Naive B cell (primary cell): Measurements from ENCODE around the gene CA6. TPM values are rescaled to one million over a fixed set of nuclear protein-coding genes. Genes with fewer than 3 reads are reported as not detected.
A peak's percentile ranks its signal among the peaks of the same experiment; 100 is the strongest.
"Not testable (repeated sequence)": the region's sequence is repeated elsewhere in the genome, so short reads cannot be mapped to it uniquely, and the experiment has no call there.

Experiments
- ATAC-seq, 2 donors: fragments of 150-1000 bp; cut with Tn5 transposase; 2 replicates each; pipeline ENCODE4 v1.10.0; 2021; ENCODE audit warnings: low read depth in 2 of 2, mild to moderate bottlenecking in 2 of 2, moderate library complexity in 2 of 2
- DNase-seq: peaks from one replicate; pipeline ENCODE4 v3.0.0; 2022
- H3K27ac Mint-ChIP-seq, 6 donors: one replicate each; pipeline ENCODE4 v1.8.0; 2020 to 2022; ENCODE audit warnings: mild to moderate bottlenecking in 6 of 6, mixed read lengths in 6 of 6, moderate library complexity in 5 of 6, inconsistent platforms in 2 of 6
- H3K27me3 Mint-ChIP-seq, 3 donors: one replicate each; pipeline ENCODE4 v1.8.0; 2021 to 2022; ENCODE audit warnings: mixed read lengths in 3 of 3, mild to moderate bottlenecking in 1 of 3
- H3K36me3 Mint-ChIP-seq, 2 donors: one replicate each; pipeline ENCODE4 v1.8.0; 2020 to 2022; ENCODE audit warnings: mixed read lengths in 2 of 2, inconsistent platforms in 1 of 2, mild to moderate bottlenecking in 1 of 2
- H3K4me1 Mint-ChIP-seq, 3 donors: one replicate each; pipeline ENCODE4 v1.8.0; 2020 to 2022; ENCODE audit warnings: mixed read lengths in 3 of 3, inconsistent platforms in 1 of 3, mild to moderate bottlenecking in 1 of 3, moderate library complexity in 1 of 3
- H3K4me3 Mint-ChIP-seq, 8 donors: one replicate each; pipeline ENCODE4 v1.8.0; 2020 to 2022; ENCODE audit warnings: mild to moderate bottlenecking in 8 of 8, mixed read lengths in 8 of 8, moderate library complexity in 8 of 8, inconsistent platforms in 2 of 8
- H3K9me3 Mint-ChIP-seq, 7 donors: one replicate each; pipeline ENCODE4 v1.8.0; 2020 to 2022; ENCODE audit warnings: mixed read lengths in 7 of 7, mild to moderate bottlenecking in 5 of 7, inconsistent platforms in 2 of 7, moderate library complexity in 1 of 7
- polyA plus RNA-seq, 6 donors: library from polyadenylated mRNA; unstranded; fragments of 300-500 nt; fragmentation: Illumina TruSeq; gene quantifications; one replicate each; pipeline ENCODE4 v1.2.3, GENCODE V29; 2021; ENCODE audit warnings: low read depth in 6 of 6

The CA6 gene
- not detected for polyA plus RNA-seq

DNA sequence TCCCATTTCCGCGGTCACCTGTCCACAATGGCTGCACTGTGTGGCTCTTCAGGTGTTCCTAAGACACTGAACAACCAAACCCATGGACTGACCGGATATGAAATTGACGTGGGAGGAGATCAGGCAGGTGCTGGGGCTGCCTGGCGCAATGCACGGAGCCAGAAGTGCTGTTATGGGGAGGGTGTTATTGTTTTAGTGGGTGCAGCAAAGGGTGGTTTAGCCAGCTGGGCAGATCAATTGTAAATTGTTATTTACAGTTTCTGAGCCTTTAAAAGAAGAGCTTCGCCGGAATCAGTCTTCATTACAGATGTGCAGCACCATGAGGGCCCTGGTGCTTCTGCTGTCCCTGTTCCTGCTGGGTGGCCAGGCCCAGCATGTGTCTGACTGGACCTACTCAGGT, at the start of gene CA6:
Gene CA6 (plus strand): TSS at position 301 of the 400 bp plus-strand sequence. CDS start 19 bp downstream, at position 320.
- H3K27ac Mint-ChIP-seq, result peak within 1 kb of the TSS in 1 of 6 donors; percentile 43
- no peak within 1 kb of the TSS for H3K4me3 Mint-ChIP-seq
- H3K36me3 Mint-ChIP-seq, result no peaks in the 10 kb centered on the region
- H3K4me1 Mint-ChIP-seq, result peaks cover 0 to 10% (median 7%) of the 10 kb centered on the region in 3 donors
- DNase-seq, result no peak
- H3K27me3 Mint-ChIP-seq, result peaks cover 0 to 12% (median 5%) of the 10 kb centered on the region in 3 donors
- ATAC-seq, result no peak
- no peaks in the 10 kb centered on the region for H3K9me3 Mint-ChIP-seq

DNA sequence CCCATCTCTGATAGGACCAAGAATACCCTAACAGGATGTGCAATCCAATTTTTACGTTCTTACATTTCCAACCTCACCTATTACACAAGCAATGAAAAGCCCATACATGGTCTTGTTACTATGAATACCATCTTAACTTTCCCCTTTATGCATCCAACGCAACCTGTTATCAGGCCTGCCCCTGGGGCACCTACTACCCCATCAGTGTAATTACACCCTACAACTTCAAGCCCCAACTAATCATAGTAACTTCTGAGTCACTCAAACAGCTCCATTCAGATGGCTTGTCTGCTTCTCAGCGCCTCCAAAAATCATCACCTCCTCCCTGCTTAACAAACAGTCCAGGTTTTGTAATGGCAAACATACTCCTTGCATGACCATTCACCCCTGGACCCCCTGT, 48.9 kb upstream of the CA6 start:
- not testable (repeated sequence) for H3K4me3 Mint-ChIP-seq, H3K36me3 Mint-ChIP-seq, H3K27me3 Mint-ChIP-seq, DNase-seq, H3K9me3 Mint-ChIP-seq, H3K4me1 Mint-ChIP-seq, H3K27ac Mint-ChIP-seq, ATAC-seq

DNA sequence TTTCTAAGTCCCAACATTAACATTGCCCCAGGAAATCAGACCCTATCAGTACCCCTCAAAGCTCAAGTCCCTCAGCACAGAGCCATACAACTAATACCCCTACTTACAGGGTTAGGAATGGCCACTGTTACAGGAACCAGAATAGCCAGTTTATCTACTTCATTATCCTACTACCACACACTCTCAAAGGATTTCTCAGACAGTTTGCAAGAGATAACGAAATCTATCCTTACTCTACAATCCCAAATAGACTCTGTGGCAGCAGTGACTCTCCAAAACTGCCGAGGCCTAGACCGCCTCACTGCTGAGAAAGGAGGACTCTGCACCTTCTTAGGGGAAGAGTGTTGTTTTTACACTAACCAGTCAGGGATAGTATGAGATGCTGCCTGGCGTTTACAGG, 48.2 kb upstream of the CA6 start:
- H3K27me3 Mint-ChIP-seq, H3K9me3 Mint-ChIP-seq, DNase-seq, ATAC-seq, H3K27ac Mint-ChIP-seq, H3K4me3 Mint-ChIP-seq, H3K36me3 Mint-ChIP-seq, H3K4me1 Mint-ChIP-seq: not testable (repeated sequence)

DNA sequence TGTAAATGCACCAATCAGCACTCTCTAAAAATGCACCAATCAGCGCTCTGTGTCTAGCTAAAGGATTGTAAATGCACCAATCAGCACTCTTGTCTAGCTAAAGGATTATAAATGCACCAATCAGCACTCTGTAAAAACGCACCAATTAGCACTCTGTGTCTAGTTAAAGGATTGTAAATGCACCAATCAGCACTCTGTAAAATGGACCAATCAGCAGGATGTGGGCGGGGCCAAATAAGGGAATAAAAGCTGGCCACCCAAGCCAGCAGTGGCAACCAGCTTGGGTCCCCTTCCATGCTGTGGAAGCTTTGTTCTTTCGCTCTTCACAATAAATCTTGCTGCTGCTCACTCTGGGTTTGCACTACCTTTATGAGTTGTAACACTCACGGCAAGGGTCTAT, 47.2 kb upstream of the CA6 start:
- not testable (repeated sequence) for H3K27ac Mint-ChIP-seq, H3K4me1 Mint-ChIP-seq, H3K4me3 Mint-ChIP-seq, ATAC-seq, DNase-seq, H3K36me3 Mint-ChIP-seq, H3K27me3 Mint-ChIP-seq, H3K9me3 Mint-ChIP-seq

DNA sequence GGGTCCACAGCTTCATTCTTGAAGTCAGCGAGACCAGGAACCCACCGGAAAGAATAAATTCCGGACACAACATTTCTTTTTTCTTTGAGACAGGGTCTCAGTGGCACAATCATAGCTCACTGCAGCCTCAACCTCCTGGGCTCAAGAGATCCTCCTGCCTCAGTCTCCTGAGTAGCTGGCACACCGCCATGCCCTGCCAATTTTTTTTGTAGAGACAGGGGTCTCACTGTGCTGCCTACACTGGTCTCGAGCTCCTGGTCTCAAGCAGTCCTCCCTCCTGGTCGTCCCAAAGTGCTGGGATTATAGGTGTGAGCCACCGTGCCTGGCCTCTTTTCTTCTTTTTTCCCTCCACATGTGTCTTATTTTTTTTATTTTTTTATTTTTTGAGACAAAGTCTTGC, 46.6 kb upstream of the CA6 start:
- no peak for ATAC-seq
- H3K36me3 Mint-ChIP-seq, result no peaks in the 10 kb centered on the region
- H3K27me3 Mint-ChIP-seq, result no peaks in the 10 kb centered on the region
- peaks cover 0 to 8% (median 5%) of the 10 kb centered on the region in 7 donors for H3K9me3 Mint-ChIP-seq
- H3K27ac Mint-ChIP-seq, result no peak overlapping the region
- H3K4me3 Mint-ChIP-seq, result no peak overlapping the region
- DNase-seq, result no peak
- no peaks in the 10 kb centered on the region for H3K4me1 Mint-ChIP-seq

DNA sequence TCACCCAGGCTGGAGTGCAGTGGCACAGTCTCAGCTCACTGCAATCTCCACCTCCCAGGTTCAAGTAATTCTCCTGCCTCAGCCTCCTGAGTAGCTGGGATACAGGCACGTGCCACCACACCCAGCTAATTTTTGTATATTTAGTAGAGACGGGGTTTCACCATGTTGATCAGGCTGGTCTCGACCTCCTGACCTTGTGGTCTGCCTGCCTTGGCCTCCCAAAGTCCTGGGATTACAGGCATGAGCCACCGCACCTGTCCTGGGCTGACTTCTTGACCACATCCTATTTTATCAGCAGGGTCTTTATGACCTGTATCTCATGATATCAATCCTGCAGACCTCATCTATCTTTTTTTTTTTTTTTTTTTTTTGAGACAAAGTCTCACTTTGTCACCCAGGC, 45.0 kb upstream of the CA6 start:
- H3K4me1 Mint-ChIP-seq, DNase-seq, ATAC-seq, H3K4me3 Mint-ChIP-seq, H3K27me3 Mint-ChIP-seq, H3K27ac Mint-ChIP-seq, H3K36me3 Mint-ChIP-seq, H3K9me3 Mint-ChIP-seq: not testable (repeated sequence)

DNA sequence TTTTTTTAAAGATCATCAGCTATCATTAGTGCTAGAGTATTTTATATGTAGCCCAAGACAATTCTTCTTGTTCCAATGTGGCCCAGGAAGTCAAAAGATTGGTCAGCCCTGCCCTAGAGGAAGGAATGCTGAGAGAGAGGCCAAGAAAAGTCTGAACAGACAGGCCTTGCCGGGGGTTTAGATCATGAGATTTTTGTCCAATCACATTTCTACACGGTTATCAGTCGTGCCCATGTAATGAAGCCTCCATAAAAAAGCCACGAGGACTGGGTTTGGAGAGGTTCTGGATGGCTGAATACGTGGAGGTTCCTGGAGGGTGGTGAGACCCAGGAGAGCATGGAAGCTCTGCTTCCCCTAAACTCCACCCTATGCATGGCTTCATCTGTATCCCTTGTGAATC, 42.9 kb upstream of the CA6 start:
- no peak for ATAC-seq
- Mint-ChIP-seq H3K9me3 (peaks cover 0 to 8% (median 5%) of the 10 kb centered on the region in 7 donors), H3K27ac (no peak overlapping the region), H3K4me3 (no peak overlapping the region), H3K27me3 (no peaks in the 10 kb centered on the region), H3K36me3 (no peaks in the 10 kb centered on the region), H3K4me1 (no peaks in the 10 kb centered on the region)
- DNase-seq, result no peak

DNA sequence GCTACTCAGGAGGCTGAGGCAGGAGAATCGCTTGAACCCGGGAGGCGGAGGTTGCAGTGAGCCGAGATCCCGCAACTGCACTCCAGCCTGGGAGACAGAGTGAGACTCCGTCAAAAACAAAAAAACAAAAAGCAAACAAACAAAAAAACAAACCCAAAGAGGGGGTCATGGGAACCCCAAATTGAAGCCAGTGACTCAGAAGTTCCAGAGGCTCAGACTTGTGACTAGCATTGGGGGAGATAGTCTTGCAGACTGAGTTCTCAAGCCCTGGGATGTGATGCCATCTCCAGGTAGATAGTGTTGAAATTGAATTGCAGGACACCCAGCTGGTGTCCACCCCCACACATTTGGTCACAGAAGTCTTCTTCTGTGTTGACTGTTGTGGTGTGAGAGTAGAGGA, 42.3 kb upstream of the CA6 start:
- DNase-seq (no peak), ATAC-seq (no peak)
- no peak overlapping the region for H3K27ac Mint-ChIP-seq
- no peak overlapping the region for H3K4me3 Mint-ChIP-seq
- peaks cover 0 to 5% (median 4%) of the 10 kb centered on the region in 7 donors for H3K9me3 Mint-ChIP-seq
- H3K4me1 Mint-ChIP-seq, result no peaks in the 10 kb centered on the region
- no peaks in the 10 kb centered on the region for H3K27me3 Mint-ChIP-seq
- no peaks in the 10 kb centered on the region for H3K36me3 Mint-ChIP-seq

DNA sequence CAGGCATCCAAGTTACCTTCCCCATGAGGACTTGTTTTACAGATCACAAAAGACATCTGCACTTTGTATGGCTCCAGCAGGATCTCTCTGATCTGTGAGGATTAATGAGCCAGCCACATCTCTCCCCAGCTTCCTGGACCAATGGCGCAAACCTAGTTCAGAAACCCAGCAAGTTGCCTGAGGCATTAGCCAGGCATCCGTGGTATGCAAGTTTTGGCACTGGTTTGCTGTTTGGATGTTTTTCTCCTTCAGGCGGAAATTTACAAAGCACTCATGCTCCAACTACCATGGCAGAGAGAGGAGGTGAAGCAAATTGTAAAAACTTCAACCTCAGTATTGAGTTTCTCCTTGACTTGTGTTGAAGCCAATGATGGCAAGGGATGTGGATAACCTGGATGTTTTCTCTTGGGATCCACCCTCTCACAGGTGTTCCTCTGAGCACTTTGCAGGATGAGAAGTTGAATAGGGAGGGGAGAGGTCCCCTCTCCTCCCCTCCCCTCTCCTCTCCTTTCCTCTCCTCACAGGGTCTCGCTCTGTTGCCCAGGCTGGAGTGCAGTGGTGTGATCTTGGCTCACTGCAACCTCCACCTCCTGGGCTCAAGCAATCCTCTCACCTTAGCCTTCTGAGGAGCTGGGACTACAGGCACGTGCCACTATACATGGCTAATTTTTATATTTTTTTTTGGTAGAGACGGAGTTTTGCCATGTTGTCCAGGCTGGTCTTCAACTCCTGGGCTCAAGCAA, 41.6 kb upstream of the CA6 start:
- Mint-ChIP-seq H3K27ac (no peak overlapping the region), H3K9me3 (peaks cover 0 to 2% (median 0%) of the 10 kb centered on the region in 7 donors), H3K36me3 (no peaks in the 10 kb centered on the region), H3K27me3 (no peaks in the 10 kb centered on the region), H3K4me1 (no peaks in the 10 kb centered on the region), H3K4me3 (no peak overlapping the region)
- no peak for ATAC-seq
- DNase-seq, result no peak

DNA sequence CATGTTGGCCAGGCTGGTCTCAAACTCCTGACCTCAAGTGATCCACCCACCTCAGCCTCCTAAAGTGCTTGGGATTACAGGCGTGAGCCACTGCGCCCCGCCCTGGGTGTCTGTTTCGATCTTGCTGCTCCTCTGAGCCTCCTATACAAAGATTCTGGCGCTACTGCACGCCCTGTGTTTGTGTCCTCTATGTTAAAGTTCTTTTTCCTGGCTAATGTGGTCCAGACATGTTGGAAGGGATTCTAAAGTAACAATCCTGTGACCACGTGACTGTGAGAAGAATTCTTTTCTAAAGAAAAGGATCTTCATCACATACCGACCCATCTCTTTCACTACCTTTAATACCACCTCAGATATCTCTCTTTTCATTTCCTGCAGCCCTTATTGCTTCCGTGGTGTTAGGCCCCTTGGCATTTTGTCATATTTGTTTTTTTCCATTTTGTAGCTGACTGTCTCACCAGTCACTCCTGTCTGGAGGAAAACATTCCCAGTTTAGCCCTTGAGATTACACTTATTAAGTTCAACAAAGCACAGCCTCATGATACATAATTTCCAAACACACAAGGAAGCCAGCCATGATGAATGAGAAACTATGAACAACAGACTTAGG, 40.0 kb upstream of the CA6 start:
- Mint-ChIP-seq H3K27ac (peak overlapping the region in 1 of 6 donors; percentile 28), H3K4me1 (no peaks in the 10 kb centered on the region), H3K9me3 (peaks cover 0 to 2% (median 0%) of the 10 kb centered on the region in 7 donors)

DNA sequence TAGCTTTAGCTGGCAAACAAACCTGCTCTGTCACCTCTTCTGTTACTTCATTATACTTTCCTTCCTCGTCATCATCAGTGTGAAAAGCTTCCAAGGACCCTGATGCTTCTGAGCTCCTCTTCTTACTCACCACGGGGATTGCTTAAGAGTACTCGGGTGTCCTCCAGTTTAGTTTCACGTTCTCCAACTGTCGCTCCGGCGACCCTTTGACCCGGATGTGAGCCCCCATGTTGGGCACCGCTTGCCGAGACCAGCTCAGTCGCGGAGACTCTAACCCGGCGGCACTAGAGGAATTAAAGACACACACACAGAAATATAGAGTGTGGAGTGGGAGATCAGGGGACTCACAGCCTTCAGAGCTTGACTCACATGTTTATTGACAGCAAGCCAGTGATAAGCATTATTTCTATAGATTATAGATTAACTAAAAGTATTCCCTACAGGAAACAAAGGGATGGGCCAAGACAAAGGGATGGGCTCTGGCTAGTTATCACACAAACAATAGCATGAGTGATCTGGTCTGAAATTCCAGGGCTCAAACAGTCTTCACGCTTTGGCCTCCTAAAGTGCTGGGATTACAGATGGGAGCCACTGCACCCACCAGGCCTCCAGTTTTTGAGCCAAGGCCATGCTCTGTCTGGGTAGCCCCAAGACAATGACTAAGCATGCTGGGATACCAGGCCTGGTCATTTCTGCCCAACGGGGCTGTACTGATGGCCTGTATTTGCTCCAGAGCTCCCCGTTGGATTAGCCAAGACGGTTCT, 37.1 kb upstream of the CA6 start:
- Mint-ChIP-seq H3K4me1 (no peaks in the 10 kb centered on the region), H3K27ac (peak overlapping the region in 1 of 6 donors; percentile 78)

More for the DNA sequence above, 40.0 kb upstream of the CA6 start:
- ATAC-seq, result no peak
- DNase-seq, result no peak
- no peak overlapping the region for H3K4me3 Mint-ChIP-seq
- peaks cover 0 to 8% of the 10 kb centered on the region in 2 donors for H3K36me3 Mint-ChIP-seq
- no peaks in the 10 kb centered on the region for H3K27me3 Mint-ChIP-seq

DNA sequence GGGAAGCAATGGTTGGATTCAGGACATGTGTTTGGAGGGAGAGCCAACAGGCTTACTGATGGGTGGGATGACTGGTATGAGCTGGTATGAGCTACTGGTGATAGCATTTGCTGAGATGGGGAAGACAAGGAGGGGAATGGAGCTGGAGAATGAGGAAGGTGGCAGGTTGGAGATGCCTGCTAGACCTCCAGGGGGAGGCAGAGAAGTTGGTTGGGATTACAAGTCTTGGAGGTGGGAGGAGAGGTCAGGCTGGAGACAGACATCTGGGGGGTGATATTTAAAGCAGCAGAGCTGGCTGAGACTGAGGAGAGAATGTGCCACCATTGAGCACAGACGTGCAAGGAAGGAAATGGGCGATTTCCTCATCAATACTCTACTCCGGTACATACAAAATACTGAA, 35.3 kb upstream of the CA6 start:
- no peak overlapping the region for H3K4me3 Mint-ChIP-seq
- DNase-seq (no peak), ATAC-seq (no peak)
- H3K27ac Mint-ChIP-seq, result no peak overlapping the region
- peaks cover 0 to 8% of the 10 kb centered on the region in 2 donors for H3K36me3 Mint-ChIP-seq
- H3K4me1 Mint-ChIP-seq, result no peaks in the 10 kb centered on the region
- H3K9me3 Mint-ChIP-seq, result peaks cover 0 to 3% (median 0%) of the 10 kb centered on the region in 7 donors
- no peaks in the 10 kb centered on the region for H3K27me3 Mint-ChIP-seq

More for the DNA sequence above, 37.1 kb upstream of the CA6 start:
- H3K36me3 Mint-ChIP-seq, result peaks cover 0 to 8% of the 10 kb centered on the region in 2 donors
- no peak for ATAC-seq
- peaks cover 0 to 3% (median 0%) of the 10 kb centered on the region in 7 donors for H3K9me3 Mint-ChIP-seq
- no peaks in the 10 kb centered on the region for H3K27me3 Mint-ChIP-seq
- DNase-seq, result no peak
- no peak overlapping the region for H3K4me3 Mint-ChIP-seq

DNA sequence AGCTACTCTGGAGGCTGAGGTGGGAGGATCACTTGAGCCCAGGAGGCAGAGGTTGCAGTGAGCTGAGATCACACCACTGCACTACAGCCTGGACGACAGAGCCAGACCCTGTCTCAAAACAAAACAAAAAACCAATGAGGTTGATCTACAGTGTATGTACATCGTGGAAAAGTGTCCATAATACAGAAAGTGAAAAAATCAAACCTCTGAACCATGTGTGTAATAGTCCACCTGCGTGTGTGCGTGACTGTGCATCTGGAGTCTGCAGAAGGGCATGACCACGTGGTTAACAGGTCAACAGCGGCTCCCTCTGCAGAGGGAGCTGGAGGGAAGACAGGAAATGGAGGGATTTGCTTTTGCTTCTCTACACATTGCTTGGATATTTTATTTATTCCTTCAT, 34.8 kb upstream of the CA6 start:
- Mint-ChIP-seq H3K4me1 (no peaks in the 10 kb centered on the region), H3K27ac (no peak overlapping the region), H3K27me3 (no peaks in the 10 kb centered on the region), H3K36me3 (peaks cover 0 to 8% of the 10 kb centered on the region in 2 donors), H3K9me3 (peaks cover 0 to 3% (median 0%) of the 10 kb centered on the region in 7 donors), H3K4me3 (no peak overlapping the region)
- no peak for DNase-seq
- ATAC-seq, result no peak
